T-helper 1 cell treated with Interleukin-12 subunit alpha and Interleukin-12 subunit beta and Interleukin-4 antibody, amounts not matched to agents 30 ng/mL and 1 ng/mL, for 36 hours (primary cell): ENCODE data around the gene NOL12. TPM values are rescaled to one million over a fixed set of nuclear protein-coding genes. Genes with fewer than 3 reads are reported as not detected.

Source experiments
- intact Hi-C: fragments of 100-400 bp; cut with micrococcal nuclease; formaldehyde crosslinking; loops from one replicate; pipeline ENCODE4 v1.15.1; 2024
- total RNA-seq: library from RNA; stranded (reverse); gene quantifications from 2 replicates; pipeline ENCODE4 v1.2.3, GENCODE V29; 2022

The NOL12 gene
- total RNA-seq, 1 donor from 2014 or later = 53.4 TPM

- intact Hi-C loops = no loop called here
Observed at GRCh38 chr22:37740455-37741311, 54.5 kb downstream of the NOL12 start.

GRCh38 chr22:37741312-37741795, 55.2 kb downstream of the NOL12 start:
- intact Hi-C loops = no loop called here

- intact Hi-C loops = no loop called here
Observed at GRCh38 chr22:37742376-37743171, 56.4 kb downstream of the NOL12 start.

Other genes with a start within 250 kb of the NOL12 start
- gene MFNG, start 200.0 kb upstream of the NOL12 start, total RNA-seq = 207 and 211 TPM in 2 replicates
- not detected in 2 replicates for gene CARD10, start 166.9 kb upstream of the NOL12 start, total RNA-seq
- 1.9 and 2.3 TPM in 2 replicates for gene CDC42EP1, start 125.9 kb upstream of the NOL12 start, total RNA-seq
- 0.39 TPM in 1 of 2 replicates, not detected in the other for gene LGALS2, start 106.3 kb upstream of the NOL12 start, total RNA-seq
- gene GGA1, start 77.5 kb upstream of the NOL12 start, total RNA-seq = 65.1 and 67.2 TPM in 2 replicates
- 183 and 187 TPM in 2 replicates for gene SH3BP1, start 46.7 kb upstream of the NOL12 start, total RNA-seq
- 17.7 and 20.6 TPM in 2 replicates for gene PDXP, start 27.6 kb upstream of the NOL12 start, total RNA-seq
- 791 and 792 TPM in 2 replicates for gene LGALS1, start 10.7 kb upstream of the NOL12 start, total RNA-seq
- gene TRIOBP, start 10.7 kb downstream of the NOL12 start, total RNA-seq = 41.0 and 45.8 TPM in 2 replicates
- 15.5 and 16.6 TPM in 2 replicates for gene GCAT, start 121.6 kb downstream of the NOL12 start, total RNA-seq
- gene GALR3, start 137.0 kb downstream of the NOL12 start, total RNA-seq = 0.17 TPM in 1 of 2 replicates, not detected in the other
- gene ANKRD54, start 158.0 kb downstream of the NOL12 start, total RNA-seq = 25.8 and 27.1 TPM in 2 replicates
- gene EIF3L, start 163.1 kb downstream of the NOL12 start, total RNA-seq = 374 and 376 TPM in 2 replicates
- gene MICALL1, start 220.0 kb downstream of the NOL12 start, total RNA-seq = 35.1 and 37.3 TPM in 2 replicates